NCI-H1694 treated with DMSO at 0.1 percent for 48 hours (cell line): ENCODE measurements around the gene ELMOD1.

ENCODE experiments used
- DNase-seq: peaks from one replicate; lab custom pipeline; 2025; lab: John Stamatoyannopoulos, UW

Gene ELMOD1

DNA sequence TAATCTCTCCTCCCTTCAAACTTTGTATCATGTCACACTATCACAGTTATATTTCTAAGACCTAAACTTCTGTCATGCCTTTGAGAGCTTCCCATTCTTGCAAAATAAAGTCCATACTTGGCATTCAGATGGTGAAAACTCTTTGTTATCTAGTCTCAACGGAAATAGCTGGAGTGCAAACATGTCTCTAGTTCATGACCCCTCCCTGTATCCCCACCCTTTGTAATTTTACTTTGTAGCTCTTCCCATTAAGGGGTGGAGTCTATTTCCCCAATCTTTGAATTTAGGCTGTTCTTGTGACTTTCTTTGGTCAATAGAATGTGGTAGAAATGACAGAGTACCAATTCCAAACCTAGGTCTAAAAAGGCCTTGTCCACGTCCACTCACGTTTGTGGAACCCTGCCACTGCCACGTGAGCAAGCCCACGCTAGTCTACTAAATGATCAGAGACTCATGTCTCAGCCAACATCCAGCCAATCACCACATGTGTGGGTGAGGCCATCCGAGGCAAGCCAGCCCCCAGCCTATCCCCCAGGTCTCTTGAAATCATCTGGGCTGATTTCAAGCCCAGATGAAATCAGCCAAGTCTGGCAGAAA is 97.5 kb downstream of the ELMOD1 start:
- no peak for DNase-seq

DNA sequence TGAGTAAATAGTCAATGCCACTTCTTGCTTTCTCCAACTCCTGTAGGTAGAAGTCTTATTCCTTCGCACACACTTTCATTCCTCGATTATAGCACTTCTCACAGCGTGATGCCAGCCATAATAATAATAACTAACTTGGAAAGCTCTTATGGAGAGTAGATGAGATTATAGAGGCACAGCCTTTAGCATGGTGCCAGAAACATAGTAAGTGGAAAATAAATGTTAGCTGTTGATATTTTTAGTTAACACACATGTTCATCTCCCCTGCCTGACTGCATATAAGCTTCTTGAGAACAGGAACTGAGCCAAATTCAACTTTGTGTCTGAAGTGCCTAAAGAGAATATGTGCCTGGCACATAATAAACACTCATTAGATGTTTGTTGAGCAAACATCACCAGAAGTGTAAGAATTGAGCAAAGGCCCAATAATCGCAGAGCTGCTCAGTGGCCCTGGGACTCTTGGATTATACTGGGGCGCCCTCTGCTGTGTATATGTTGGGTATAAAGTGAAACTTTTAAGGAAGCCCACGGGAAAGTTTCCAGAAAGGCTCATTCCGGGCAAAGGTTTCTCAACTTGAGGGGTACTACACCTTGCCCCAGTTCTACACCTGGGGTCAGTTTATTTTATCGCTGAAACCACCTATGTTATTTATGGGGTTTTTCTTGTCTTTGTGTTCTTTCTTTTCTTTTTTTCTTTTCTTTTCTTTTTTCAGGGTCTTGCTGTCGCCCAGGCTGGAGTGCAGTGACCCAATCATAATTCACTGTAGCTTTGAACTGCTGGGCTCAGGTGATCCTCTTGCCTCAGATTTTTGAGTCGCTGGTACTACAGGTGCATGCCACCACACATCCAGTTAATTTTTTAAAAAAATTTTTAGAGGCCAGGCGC is 98.6 kb downstream of the ELMOD1 start:
- DNase-seq = peak; percentile 16

DNA sequence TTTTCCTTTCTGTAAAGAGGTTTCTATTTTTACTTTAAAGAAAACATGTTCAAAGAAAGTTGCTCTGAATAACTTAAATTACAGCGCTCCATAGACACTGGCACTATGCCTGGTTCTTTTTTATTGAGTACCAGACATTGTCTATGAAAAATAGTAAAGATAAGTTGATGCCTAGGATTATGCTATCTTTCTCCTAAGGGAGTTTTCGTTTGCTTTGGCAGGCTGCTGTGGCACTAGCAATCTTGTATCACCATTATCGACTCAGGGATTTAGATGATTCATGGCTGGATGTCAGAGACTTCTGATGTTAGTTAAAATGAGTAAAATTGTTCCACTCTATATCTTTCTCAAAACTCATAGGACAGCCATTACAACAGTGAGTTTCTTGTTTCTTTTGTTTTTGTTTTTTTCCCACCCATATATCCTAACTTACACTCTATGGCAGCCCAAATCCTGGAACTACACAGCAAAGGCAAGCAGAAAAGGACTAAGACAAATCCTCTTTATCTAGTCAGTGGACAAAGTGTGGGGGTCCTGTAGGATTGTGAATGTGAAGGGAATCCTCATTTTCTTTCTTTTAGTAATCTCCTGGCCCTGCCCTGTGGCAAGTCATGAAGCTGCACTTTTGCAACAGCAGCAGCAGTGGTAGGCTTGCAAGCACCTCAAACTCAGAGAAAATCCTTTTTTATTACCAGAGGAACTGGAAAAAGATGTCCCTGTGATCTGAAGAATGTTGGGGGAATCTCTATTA is 100.2 kb downstream of the ELMOD1 start:
- DNase-seq = no peak

DNA sequence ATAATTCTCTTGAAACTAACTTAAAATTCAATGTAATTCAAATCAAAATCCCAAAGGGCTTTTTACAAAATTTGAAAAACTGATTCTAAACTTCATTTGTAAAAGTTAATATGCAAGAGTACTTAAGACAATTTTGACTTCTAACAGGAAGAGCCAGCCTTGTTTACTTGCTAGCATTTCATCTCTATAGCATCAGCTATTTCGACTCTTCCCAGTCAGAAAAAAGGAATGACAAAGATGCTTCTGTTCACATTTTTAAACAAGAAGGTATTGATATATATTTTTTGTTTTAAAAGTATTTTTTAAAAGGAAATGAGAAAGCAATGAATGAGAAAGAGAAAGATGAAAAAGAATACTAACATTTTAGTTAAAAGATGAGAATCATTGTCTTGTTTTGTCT is 104.5 kb downstream of the ELMOD1 start:
- DNase-seq = no peak

DNA sequence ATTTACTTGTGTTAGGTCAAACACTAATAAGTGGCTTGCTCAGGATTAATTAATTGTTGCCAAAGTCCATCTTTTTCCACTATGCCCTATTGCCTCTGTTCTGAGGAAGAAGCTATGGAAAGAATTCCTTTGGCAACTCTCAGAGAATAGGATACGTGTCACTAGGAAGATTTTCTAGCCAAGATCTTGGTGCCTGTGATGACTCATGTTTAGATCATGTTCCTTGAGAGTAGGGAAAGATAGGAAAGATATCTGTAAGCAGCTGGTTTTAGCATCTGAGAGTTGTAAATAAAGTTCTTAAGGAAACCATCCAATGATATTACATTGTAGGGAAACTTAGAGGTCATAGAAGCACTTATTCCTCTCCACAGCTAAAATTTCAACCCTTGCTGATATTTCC is 105.2 kb downstream of the ELMOD1 start:
- DNase-seq = no peak

DNA sequence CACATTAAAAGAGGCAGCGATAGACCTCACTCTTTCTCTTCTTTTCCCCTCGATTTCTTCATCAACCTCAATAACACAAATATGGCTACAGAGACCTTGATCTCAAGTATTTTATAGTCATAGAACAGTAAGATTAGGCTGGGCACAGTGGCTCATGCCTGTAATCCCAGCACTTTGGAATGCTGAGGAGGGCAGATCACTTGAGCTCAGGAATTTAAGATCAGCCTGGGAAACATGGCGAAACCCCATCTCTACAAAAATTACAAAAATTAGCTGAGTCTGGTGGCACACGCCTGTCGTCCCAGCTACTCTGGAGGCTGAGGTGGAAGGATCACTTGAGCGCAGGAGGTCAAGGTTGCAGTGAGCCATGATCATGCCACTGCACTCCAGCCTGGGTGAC is 106.3 kb downstream of the ELMOD1 start:
- no peak for DNase-seq

DNA sequence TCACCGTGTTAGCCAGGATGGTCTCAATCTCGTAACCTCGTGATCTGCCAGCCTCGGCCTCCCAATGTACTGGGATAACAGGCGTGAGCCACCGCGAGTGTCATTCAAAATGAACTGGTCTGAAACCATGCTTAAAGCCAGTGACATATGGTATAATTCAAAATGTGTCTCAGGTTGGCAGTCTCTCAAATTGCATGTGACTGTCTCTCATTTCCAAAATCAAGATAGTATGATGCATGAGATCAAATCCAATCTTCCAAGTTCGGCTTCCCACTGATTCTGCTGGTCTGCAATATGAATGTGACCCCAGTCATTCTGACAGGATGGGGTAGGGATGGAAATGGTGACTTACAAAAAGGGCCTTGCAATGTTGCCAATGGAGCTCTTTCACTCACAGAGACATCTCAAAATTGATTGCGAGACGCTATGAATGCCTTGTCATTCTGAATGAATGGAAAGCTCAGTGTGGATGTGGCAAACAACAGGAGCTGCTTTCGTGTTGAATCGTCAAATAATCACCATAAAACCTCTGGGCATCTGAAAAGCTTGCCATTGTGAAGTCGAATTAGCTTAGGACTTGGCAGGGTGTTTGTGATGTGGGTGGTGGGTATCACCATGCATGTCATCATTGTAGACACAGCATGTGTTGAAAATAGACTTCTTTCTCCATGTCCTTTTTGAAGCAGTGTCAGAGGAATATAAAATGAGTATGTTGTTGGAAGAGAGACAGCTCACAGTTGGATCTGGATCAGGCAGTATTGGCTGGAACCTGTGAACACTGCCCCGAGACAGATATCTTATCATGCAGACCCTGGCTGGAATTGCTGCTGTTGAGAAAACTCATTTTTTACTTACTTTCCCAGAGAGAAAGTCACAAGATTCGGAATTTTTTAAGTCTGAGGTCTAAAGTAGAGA is 108.7 kb downstream of the ELMOD1 start:
- no peak for DNase-seq

DNA sequence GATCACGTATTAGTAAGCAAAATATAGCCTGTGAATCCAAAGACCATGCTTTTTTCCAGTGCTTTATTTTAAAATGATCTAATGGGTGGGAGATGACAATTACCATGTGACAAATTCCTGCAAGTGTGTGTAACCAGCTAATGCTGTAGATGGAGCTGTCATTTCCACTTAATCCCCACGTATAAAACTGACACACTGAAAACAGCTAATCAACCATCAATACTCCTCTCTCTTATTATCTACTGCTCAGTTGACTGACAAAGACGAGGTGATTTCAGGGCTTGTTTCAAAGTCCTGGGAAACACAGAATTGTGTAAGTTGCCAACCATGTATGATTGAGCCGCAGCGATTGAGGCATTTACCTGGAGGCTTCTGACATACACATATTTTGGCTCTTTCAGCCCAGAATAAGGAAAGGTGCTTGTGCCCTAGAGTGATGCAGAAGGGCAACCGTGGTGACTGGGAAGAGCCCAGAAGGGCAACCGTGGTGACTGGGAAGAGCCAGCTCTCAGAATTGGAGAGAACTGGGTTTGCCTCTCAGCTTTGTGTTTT is 111.2 kb downstream of the ELMOD1 start:
- DNase-seq = no peak

DNA sequence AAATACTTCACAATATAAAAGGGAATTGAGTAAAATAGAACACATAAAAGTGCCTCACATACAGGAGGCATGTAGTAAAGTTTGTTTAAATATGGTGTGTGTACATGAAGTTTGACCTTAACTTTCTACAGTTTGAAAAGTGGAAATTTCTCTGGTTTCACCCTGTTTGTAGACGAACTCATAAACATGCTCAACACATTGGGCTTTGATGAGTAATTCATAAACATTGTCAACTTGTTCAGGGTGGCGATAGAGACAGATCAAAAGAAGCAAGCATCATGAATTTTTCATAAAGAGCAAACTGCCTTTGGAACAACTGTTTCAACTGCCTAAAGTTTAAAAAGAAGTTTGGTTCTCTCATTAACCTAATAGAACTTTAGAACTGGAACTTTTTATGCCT is 111.8 kb downstream of the ELMOD1 start:
- DNase-seq = no peak

DNA sequence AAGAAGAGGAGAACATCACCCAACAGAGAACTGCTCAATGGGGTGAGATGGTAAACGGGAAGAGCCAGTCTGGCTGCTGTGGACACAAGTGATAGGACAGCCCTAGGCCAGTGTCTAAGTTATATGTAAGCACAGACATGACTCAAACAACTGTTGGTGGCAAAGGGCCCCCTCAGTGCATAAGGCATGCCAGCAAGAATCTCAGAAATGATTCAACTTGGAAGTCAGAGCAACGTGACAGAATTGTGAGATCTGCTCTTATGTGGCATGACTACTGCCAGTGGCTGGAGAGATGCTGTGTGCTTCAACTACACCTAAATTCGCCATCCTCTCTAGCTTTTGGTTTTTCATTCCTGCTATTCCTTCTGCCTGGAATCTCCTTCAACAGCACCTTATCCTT is 113.5 kb downstream of the ELMOD1 start:
- DNase-seq = no peak

DNA sequence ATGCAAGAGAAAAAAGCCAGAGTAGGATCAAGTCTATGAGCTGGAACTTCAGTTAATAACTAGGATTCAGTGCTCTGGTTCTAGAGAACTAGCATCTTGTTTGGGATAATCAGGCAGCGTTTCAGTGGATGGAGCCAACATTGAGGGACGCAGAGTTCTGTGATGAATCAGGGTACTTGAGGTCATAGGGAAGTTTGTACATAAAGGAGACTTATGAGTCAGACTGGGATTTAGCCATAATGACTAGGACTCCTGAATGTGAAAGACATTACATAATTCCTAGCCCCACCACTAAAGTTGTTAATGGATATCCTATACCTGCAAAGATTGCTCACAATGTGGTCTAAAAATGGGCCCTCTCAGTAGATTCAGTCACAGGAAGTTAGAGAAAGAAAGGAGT is 114.1 kb downstream of the ELMOD1 start:
- DNase-seq = no peak

DNA sequence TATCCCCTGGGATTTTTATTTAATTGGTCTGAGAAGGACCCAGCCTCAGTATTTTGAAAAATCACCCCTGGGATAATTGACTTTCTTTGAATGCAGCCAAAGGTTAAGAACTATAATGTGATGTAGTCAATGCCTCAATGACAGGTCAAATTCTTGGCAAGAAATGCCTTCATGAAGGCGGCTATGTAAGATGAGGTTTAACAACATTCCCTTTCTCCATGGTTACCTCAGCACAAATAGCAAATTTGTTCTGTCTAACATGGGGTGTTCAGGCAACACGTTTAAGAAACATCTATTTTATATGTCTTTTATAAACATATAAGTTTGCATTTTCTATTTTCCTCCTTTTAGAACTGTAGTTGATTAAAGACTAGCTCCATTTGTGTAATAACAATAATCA is 115.6 kb downstream of the ELMOD1 start:
- no peak for DNase-seq

DNA sequence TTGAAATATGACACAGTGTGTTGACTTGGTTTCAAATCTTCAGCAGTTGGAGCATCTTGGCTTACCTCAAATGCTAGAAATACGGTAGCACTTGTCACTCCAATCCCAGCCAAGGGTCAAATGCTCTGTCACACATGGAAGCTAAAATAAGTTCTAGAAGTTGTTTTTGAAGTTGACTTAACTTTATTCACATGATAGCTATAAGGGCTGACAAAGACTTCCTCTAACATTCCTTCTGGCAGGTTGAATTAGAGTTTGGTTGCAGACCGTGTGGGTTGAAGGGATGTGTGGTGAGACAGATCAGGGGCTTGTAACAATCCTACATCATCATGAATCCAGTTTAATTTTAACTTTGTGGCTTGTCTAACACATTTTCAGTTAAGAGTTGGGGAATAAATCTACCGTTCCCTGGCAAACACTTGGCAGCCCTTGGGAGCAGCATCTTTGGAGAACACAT is 116.3 kb downstream of the ELMOD1 start:
- no peak for DNase-seq

DNA sequence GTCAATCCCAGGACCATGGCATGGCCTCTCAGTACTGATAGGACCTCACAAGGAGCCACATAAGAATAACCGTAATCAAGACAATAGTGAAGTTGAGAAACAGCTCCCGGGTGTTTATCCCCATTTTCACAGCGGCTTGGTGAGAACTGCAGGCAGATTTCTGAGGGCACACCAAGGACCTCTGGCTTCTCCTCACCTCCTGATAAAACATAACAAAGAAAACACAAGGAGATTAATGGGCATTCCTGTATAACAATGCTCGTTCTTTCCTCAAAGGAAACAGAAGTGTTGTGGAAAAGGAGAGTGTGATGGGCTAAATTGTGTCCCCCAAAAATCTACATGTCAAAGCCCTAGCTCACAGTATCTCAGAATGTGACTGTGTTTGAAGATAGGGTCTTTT is 116.9 kb downstream of the ELMOD1 start:
- DNase-seq = no peak

DNA sequence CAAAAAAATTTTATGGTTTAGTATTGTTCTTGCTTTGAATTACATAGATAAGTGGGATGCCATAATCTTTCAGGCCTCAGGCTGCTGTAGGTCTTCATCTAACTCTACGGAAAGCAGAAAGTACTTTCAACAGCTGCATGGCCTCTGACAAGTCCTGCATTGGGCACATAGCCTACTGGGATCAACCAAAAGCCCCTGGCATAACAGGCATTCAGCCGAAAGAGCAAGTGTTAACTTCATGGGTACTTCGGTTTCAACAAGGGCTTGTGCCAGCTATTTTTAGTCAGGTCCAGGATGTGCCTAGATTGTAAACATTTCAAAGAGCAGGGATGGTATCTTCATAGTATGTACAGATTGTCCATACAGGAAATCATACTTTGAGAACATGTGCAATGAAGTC is 117.8 kb downstream of the ELMOD1 start:
- no peak for DNase-seq

DNA sequence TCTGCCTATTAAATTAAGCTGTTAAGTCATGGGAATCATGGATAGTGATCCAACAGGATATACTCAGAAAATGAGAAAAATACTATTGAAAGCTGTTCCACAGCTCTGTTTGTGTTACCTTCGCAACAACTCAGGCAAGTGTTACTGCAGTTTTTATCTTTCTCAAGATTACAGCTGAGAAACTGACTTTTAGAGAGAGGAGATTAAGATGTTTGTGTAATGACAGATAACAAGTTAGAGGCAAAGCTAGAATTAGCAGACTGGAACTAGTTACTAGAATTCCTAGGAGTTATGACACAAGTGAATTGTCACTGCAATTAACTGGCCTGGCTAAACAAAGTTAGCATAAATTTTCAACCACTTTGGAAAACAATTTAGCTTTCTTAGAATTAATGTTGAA is 119.4 kb downstream of the ELMOD1 start:
- no peak for DNase-seq

DNA sequence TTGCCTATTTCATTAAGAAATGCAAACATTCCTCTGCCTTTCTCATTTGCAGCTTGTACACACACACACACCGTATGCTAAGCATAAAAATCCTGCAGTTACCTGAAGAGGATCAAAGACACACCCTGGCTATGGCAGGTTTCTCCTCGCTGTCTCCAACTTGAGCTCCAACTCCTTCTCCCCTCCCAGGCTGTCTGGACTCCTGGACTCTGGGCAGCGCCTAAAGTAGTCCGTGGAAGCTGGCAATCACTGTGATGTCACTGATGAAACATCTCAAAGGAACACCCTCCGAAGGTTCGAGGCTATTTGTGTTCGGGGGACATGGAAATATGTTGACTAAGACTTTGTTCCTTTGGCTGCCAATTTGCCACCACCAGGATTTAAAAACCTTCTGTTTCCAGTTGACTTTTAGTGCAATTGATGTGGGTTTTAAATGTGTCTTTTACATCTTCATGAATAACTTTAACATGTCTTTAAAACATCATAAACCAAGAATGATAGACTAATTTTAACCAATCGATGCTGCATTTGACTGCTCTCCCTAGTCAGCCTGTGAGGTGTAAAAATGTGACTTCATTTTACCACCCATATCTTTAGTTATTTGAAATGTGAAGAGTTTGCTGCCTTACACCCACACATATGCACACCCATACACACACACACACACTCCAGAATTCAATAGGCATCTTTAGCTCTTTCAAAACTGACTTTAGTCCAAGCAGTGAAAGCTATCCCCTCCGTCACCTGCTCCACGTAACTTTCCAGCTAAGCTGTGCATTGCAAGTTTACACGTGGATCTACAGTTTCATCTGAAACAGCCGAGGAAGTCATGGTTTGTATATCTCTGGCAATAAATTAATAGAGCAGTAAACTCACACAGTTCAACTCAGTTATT is 121.2 kb downstream of the ELMOD1 start, which contains the start of gene SLN:
Gene SLN, minus strand, starts transcription at position 196 of the 895 bp plus-strand sequence.
- DNase-seq = no peak

DNA sequence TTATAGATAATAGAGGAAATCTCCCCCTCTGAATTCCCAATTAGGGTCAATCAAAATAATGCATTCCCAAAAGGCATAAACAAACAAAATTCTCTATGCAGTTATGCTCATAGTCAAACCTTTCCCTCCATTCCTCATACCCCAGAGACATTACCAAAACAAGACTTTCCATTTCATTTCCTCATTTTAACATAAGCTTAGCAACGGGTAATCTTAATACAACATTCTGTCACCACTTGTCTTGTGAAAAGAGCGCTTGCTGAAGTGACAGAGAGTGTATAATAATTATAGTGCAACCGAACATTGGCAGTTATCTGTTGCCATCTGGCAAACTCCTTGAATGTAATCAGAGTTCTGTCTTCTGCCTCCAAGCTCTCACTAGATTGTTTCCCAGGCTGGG is 122.1 kb downstream of the ELMOD1 start:
- peak; percentile 60 for DNase-seq
